Left lung (tissue), 10 donors: Measurements from ENCODE around the gene OBP2B. TPM values are rescaled to one million over a fixed set of nuclear protein-coding genes. Genes with fewer than 3 reads are reported as not detected.
"Not testable (repeated sequence)": the region's sequence is repeated elsewhere in the genome, so short reads cannot be mapped to it uniquely, and the experiment has no call there.

Source experiments
- ATAC-seq: fragments of 200-7000 bp; cut with Tn5 transposase; one replicate; pipeline ENCODE4 v1.9.1; 2020; ENCODE audit warnings: moderate library complexity
- DNase-seq, 4 donors: peaks; one replicate each; pipeline ENCODE4 v3.0.0-alpha.2; 2013 to 2020
- H3K27ac ChIP-seq, 2 donors: fragments of 200-600 bp; sonication (generic) in 1 of 2; one replicate each; pipeline versions ENCODE4 v1.5.0 to v1.8.0; 2020 to 2021
- H3K27me3 ChIP-seq, 2 donors: fragments of 200-600 bp; sonication (generic) in 1 of 2; one replicate each; pipeline versions ENCODE4 v1.5.0 to v1.8.0; 2020 to 2021
- H3K36me3 ChIP-seq, 2 donors: fragments of 200-600 bp; sonication (generic) in 1 of 2; one replicate each; pipeline versions ENCODE4 v1.5.0 to v1.8.0; 2020 to 2021
- H3K4me1 ChIP-seq, 2 donors: fragments of 200-600 bp; one replicate each; pipeline ENCODE4 v1.8.0; 2021
- H3K4me3 ChIP-seq, 2 donors: fragments of 200-600 bp; sonication (generic) in 1 of 2; one replicate each; pipeline versions ENCODE4 v1.5.0 to v1.8.0; 2020 to 2021; ENCODE audit warnings: mild to moderate bottlenecking in 1 of 2
- H3K9me3 ChIP-seq, 2 donors: fragments of 200-600 bp; sonication (generic) in 1 of 2; one replicate each; pipeline versions ENCODE4 v1.5.0 to v1.8.0; 2020 to 2021
- intact Hi-C, 2 donors: fragments of 100-400 bp; cut with DNase I; formaldehyde crosslinking; loops; one replicate each; pipeline versions ENCODE4 v1.11.2 to v1.14.2; 2022
- polyA plus RNA-seq, 6 donors: library from polyadenylated mRNA; unstranded; fragments of 120-200 nt; gene quantifications; one replicate each; pipeline ENCODE4 v1.2.1, GENCODE V29; 2013; ENCODE audit not compliant: insufficient read length in 6 of 6
- total RNA-seq, 2 donors: library from RNA; stranded (reverse); fragmentation: NEBNext Ultra II Directional; extraction: Animal tissue kit (Norgen Biotek cat#: 25700); gene quantifications; one replicate each; pipeline ENCODE4 v1.2.1, GENCODE V29; 2021
- TF ChIP-seq, protein P1 (sequence below), 2 donors: fragments of 200-600 bp; sonication (generic) in 1 of 2; IDR thresholded peaks; one replicate each; pipeline versions ENCODE4 v1.5.0 to v1.8.0; 2021; ENCODE audit warnings: antibody characterized with exemption in 2 of 2
- donor health status: DM: no; HTN: yes; CAD: no.
- donor health status: DM: no; HTN: no; CAD: no.

The OBP2B gene
- total and polyA plus RNA-seq, 8 donors, result not detected

DNA sequence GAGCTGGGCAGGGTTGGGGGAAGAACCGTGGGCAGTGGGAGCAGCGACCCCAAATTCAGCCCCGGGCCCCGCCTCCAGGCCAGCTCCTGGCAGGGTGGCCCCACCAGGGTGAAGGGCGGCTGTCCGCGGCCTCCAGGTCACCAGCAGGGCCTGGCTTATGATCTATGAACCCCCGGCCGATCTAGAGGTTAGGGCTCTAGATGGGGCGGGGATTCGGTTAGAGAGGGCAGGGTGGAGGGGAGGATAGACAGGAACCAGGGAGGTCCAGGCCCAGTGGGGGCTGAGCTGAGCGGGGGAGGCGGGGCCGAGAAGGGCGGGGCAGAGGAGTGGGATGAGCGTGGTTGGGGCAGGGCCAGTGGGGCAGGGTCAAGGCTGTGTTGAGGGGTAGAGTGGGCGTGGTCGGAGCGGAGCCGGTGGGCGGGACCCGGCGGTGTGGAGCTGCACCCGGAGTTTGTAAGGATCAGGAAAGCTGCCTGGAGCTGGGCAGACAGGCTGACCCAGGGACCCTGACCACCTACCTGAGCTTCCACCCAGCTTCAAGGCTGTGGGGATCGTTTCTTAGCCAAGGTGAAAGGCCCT lies 29.3 kb upstream of the OBP2B start:
- peak; percentile 55 to 93 (median 86) for DNase-seq

DNA sequence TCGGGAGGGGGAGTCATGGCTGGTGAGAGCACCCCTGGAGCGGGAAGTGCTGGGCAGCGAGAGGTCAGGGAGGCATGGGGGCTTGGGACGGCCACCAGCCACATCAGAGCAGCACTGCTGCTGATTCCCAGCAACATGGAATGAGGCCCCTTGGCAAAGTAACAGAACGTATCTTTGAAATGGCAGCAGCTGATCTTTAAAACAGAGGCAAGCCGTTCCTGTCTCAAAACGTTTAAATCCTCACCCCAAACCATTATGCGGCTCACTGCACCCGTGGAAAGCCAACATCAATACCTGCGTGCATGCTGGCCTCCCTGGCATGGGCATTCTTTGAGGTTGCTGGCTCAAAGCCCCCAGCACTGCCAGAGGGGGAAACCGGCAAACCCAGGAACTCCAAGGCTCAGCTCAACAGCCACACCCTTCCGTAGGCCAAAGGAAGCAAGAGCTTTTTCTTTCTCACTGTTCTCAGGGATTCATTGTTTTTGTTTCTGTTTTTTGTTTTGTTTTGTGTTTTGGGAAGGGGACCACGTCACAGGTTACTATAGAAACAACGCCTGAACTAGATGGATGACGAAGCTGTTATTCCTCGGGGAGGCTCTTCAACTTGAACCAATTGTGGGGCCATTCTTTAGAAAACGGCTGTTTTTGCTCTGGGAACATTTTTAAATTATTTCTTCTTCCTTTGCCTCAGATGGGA lies 28.1 kb upstream of the OBP2B start:
- ATAC-seq (no peak), DNase-seq (no peak)
- Histone ChIP-seq H3K27ac (peak overlapping the region; percentile 1 to 46), H3K4me3 (no peak overlapping the region), H3K36me3 (no peaks in the 10 kb centered on the region), H3K27me3 (peaks cover 0 to 6% of the 10 kb centered on the region in 2 donors), H3K4me1 (peaks cover 11 to 21% of the 10 kb centered on the region in 2 donors), H3K9me3 (no peaks in the 10 kb centered on the region)
- intact Hi-C loops, result no loop called here
- TF ChIP-seq, protein P1, sequence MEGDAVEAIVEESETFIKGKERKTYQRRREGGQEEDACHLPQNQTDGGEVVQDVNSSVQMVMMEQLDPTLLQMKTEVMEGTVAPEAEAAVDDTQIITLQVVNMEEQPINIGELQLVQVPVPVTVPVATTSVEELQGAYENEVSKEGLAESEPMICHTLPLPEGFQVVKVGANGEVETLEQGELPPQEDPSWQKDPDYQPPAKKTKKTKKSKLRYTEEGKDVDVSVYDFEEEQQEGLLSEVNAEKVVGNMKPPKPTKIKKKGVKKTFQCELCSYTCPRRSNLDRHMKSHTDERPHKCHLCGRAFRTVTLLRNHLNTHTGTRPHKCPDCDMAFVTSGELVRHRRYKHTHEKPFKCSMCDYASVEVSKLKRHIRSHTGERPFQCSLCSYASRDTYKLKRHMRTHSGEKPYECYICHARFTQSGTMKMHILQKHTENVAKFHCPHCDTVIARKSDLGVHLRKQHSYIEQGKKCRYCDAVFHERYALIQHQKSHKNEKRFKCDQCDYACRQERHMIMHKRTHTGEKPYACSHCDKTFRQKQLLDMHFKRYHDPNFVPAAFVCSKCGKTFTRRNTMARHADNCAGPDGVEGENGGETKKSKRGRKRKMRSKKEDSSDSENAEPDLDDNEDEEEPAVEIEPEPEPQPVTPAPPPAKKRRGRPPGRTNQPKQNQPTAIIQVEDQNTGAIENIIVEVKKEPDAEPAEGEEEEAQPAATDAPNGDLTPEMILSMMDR (IDR thresholded peaks at IDR 0.05), result no peak

More for the DNA sequence above, 29.3 kb upstream of the OBP2B start:
- Histone ChIP-seq H3K9me3 (no peaks in the 10 kb centered on the region), H3K27ac (peak overlapping the region; percentile 46 to 51), H3K36me3 (no peaks in the 10 kb centered on the region), H3K27me3 (peaks cover 0 to 7% of the 10 kb centered on the region in 2 donors), H3K4me3 (peak overlapping the region; percentile 17 to 34), H3K4me1 (peaks cover 11 to 21% of the 10 kb centered on the region in 2 donors)
- peak; percentile 95 for ATAC-seq
- intact Hi-C loops, result no loop called here
- TF ChIP-seq, protein P1 (IDR thresholded peaks at IDR 0.05), result no peak

DNA sequence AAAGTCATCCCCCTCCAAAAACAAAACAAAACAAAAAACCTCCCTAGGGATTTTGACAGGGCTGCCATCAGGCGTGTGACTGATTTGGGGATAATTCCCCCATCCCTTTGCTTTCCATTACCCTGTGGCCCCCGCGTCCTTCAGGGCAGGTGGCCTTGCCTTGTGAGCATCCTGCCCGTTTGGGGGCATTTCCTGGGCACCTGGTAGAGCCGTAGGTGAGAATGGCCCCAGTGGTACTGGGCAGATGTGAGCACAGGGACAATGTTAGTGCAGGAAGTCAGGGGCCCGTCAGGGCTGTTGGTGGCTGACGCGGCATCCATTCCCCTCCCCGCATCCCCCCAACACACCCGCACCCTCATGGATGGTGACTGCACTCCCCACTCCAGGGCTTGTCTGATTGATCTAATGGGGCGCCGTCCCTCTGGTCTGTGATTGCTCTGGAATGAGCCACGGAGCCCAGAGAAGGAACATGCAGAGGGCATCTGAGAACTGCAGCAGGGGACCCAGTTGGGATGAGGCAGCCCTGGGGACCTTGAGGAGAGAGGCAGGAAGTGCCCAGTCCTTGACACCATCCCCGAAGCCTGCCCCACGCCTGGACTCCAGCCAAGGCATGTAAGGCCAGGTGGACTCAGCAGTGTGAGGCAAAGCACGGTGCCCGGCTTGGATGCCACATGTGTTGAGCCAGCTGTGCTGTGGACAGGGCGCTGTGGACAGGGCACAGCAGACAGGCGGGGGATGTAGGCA lies 27.4 kb upstream of the OBP2B start:
- DNase-seq, H3K4me3 ChIP-seq, intact Hi-C loops, ATAC-seq, H3K9me3 ChIP-seq, H3K36me3 ChIP-seq, H3K27me3 ChIP-seq: not testable (repeated sequence)
- peaks cover 11 to 21% of the 10 kb centered on the region in 2 donors for H3K4me1 ChIP-seq
- peak overlapping the region; percentile 1 to 46 for H3K27ac ChIP-seq

DNA sequence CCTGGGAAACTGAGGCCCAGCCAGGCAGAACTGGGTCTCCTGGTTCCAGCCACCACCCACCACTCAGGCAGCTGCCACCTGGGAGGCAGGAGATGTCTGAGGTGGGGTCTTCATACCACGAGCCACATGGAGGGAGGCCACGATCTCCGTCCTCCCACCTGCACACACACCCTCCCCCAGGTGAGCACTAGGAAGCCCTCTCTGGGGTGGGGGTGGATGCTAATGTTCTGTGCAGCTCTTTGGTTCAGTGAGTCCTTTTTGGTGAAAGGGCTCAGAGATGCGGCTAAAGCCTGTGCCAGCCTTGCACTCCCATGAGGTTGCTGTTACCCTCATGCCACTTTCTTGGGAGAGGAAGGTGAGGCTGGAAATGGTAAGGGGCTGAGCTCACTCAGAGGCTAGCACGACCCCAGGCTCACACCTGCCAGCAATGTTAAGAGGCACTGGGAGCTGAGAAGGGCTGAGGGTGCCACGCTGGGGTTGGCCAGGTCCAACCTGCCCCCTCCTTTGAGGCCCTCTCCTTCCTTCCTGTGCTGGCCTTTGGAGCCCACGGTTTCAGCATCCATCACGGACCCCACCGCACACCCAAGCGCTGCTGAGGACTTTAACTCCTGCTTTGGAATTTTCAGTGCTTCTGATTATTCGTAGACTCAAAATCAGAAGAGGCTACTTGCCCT lies 26.6 kb upstream of the OBP2B start:
- Histone ChIP-seq H3K27me3 (peaks cover 0 to 4% of the 10 kb centered on the region in 2 donors), H3K4me1 (peaks cover 11 to 21% of the 10 kb centered on the region in 2 donors), H3K27ac (no peak overlapping the region), H3K36me3 (no peaks in the 10 kb centered on the region), H3K4me3 (no peak overlapping the region), H3K9me3 (no peaks in the 10 kb centered on the region)
- intact Hi-C loops, result no loop called here
- no peak for DNase-seq
- ATAC-seq, result no peak
- TF ChIP-seq, protein P1 (IDR thresholded peaks at IDR 0.05), result no peak

DNA sequence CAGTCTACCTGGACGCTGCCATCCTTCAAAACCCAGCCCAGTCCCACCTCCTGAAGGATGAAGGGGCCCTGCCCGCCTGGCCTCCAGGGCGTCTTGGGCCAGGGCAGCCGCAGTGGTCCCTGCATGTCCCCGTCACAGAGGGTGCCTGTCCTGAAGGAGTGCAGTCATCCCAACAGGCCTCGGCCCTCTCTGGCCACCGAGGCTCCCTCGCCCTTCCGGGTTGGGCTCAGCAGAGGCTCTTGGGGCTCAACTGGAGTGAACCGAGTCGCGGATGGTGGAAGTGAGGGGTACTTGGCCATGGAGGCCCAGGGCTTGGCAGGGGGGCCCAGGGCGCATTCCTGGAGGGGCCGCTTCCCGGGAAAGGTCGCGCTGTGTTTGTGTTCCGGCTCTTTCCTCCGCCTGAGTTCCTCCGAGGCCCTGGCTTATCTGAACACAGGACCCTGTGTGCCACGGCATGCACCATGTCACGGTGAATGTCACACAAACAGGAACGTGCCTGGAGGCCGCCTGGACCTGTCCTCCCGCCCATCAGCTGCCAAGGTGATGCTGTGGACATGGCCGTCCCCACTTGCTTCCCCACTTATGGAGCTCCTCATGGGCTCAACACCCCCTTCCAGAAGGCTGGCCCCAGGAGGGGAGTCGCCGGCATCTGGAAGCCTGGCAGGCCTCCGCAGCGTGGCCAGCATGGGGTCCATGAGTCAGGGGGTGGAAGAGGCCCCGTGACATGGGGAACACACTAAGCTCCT lies 25.7 kb upstream of the OBP2B start:
- no peak overlapping the region for H3K27ac ChIP-seq
- no peaks in the 10 kb centered on the region for H3K9me3 ChIP-seq
- ATAC-seq (no peak), DNase-seq (peak in 1 of 4 donors; percentile 24)
- H3K27me3 ChIP-seq, result peaks cover 0 to 4% of the 10 kb centered on the region in 2 donors
- H3K4me3 ChIP-seq, result no peak overlapping the region
- peaks cover 11 to 21% of the 10 kb centered on the region in 2 donors for H3K4me1 ChIP-seq
- intact Hi-C loops, result no loop called here
- TF ChIP-seq, protein P1 (IDR thresholded peaks at IDR 0.05), result no peak
- no peaks in the 10 kb centered on the region for H3K36me3 ChIP-seq
